NK-92 (cell line): ENCODE data around the gene RNF167.

ENCODE experiments used
- DNase-seq: peaks from one replicate; lab custom pipeline; 2025; ENCODE audit not compliant: unreplicated experiment; lab: John Stamatoyannopoulos, UW

Gene RNF167

DNA sequence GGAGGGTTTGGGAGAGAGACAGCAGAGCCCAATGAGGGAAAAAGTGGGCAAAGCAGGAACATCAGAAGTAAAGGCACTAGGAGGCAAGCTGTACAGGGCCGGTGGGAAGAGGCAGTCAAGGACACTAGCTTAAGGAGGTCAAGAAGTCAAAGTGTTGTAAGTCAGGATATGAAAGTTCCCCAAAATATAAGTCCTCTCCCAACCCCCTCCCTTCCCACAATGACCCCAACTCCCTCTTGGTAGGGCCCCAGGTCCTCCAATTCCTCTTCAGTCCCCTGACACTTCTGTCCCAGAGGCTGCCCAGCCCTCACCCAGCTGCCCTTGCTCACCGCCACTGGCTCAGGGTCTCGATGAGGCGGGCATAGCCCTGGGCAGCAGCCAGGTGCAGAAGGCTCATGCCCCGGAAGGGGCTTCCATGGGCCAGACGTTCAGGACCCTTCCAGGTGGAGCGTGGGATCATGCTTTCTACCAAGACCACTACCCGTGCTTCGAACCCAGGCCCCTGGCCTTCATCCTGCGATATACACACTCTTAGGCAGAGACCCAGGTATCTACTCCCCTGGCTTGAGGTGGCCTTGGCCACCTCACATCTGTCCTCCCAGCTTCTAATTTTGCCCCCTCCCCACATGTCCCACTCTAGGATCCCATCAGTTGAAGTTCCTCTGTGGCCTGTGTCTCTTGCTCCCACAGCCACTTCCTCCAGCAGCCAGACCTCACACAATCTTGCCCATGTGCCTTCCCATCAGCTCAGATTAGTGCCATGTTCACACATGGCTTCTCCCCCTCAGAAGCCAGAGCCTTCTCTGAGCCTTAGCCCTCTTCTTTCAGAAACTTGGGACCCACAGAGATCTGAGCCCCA is 33.4 kb downstream of the RNF167 start:
- DNase-seq: no peak

- DNase-seq: no peak
These were observed 34.1 kb downstream of the RNF167 start for GRCh38 chr17:4974115-4974670.

- no peak for DNase-seq
These were observed 38.7 kb downstream of the RNF167 start for GRCh38 chr17:4978726-4979125.

DNA sequence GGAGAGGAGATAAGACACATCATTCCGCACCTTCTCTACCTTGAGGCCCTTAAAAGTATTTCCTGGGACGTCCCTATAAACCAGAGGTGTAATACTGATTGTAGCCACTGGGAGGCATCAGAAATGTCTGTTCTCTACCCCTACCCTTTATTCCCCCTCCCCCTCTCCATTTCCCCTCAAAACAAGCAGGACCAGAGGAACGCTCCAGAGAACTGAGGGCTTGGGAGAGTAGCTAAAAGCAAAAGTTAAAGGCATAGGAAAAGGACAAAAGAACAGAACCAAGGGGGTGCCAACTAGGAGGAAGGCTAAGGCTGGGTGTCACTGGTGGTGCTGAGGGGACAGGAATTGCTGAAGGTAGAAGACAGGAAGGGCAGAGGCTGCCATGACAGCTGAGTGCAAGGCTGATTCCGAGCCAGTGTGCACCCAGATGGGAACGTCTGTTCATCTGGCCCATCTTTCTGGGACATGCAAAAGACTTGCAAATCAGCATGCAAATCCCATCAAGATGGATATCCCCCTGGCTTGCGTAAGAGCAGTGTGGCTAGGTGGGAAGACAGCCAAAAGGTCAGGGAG is 40.7 kb downstream of the RNF167 start:
- DNase-seq: no peak

- no peak for DNase-seq
These were observed 42.2 kb downstream of the RNF167 start for GRCh38 chr17:4982305-4982704.

DNA sequence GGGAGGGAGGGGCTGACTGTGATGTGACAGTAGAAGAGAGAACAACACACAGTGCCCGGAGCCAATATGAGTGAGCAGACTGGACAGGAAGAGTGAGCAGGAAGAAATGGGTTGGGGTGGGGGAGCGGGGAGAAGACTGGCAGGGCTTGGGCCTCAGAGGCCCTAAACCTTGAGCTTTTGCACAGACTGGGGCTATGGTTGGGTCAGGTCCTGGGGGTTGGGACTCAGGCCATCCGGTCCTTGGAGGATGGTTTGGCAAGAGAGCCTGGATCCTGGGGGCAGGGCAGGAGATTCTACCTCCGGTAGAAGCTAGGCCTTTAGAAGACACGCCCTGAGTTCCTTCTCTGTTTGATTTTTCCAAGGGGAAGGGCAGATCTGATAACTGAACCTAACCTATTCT is 46.3 kb downstream of the RNF167 start:
- no peak for DNase-seq

DNA sequence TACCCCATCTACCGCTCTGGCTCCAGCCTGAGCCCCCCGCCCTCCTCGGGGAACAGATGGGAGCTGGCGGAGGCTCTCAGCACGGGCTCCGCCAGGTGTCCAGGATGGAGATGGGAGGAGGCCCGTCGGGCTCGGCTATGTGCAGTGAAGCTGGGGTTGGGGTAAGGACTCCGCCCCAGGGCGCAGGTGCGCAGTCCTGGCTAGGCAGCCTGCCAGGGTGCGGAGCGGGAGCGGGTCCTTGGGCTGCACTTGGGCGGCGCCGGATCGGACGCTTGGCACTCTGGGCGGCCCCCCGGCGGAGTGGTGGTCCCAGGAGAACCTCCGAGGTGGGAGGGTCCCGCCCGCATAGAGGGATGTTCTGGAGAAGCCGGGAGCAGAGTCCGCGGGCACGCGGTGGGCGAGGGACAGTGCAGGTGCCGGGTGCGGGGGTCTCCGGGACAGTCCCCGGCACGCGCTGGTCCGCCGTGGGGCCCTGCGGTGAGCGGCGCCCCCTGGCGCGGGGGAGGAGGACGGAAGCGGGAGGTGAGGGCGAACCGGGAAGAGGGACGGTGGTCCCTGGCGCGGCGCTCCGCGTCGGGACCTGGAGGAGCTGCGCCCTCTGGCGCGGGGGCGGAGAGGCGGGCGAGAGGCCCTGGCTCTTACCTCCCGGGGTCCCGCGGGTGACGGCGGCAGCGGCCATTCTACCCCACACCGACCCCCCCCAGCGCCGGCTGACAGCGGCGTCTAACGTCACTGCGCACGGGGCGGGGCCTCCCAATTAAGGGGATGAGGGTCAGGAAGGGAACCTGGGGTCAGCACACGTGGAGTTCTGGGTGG is 47.1 kb downstream of the RNF167 start, which contains the start of gene CAMTA2:
CAMTA2 (minus strand) TSS at position 725 of the 816 bp plus-strand sequence. CDS start 1,453 bp downstream, outside the sequence.
- DNase-seq: no peak

DNA sequence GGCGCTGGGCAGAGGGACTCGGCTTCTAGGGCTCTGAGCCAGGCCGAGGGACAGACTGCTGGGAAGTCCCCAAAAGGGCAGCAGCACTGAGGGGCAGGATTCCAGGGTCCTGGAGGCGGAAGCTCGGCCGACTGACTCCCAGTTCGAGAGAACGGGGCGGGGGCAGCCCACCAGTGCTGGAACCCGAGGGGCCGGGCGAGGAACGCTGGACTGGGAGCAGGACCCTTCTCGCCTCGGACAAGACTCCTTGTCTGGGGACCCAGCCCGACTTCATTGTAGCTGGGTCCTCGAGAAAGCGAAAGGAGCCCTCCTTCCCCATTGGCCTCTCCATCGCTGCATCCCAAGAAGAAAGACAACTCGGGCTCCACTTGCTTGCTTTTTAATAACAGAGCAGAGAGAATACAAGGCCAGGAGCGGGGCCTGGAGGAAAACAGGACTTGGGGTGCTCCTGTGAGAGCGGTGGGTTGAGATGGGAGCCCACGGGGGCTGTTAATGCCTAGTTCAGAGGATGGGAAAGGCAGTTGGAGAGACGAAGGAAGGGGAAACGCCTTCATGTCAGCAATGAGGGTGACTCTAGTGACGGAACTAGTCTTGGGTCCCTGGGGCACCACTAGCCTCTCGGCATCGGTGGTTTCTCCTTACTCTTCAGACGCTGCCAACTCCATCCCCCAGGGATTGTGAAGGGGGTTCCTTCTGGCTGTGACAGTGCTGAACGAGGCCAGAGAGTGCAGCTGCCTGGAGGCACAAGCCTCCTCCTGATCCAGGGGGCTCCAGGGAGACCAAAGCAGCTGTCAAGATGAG is 47.9 kb downstream of the RNF167 start:
- DNase-seq: no peak

- no peak for DNase-seq
These were observed 54.1 kb downstream of the RNF167 start for GRCh38 chr17:4994081-4994595.
